ENCODE measurements around the gene ADGB. TPM values are rescaled to one million over a fixed set of nuclear protein-coding genes. Genes with fewer than 3 reads are reported as not detected.

The ADGB gene
- total and polyA plus RNA-seq, 4 experiments from 2014 or later, result not detected

DNA sequence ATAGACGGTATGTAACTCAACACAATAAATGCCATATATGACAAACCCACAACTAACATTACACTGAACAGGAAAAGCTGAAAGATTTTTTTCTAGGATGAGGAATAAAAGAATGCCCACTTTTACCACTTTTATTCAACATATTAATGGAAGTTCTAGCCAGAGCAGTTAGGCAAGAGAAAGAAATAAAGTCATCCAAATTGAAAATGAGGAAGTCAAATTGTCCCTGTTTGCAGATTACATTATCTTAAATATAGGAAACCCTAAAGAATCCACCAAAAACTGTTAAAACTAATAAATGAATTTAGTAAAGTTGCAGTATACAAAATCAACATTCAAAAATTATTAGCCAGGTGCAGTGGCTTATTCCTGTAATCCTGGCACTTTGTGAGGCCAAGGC is 24.6 kb upstream of the ADGB start:
- no peaks in the 10 kb centered on the region for H3K27me3 ChIP-seq (ENCODE audit: insufficient read depth, low read length)
- Mint-ChIP-seq H3K4me1 (no peaks in the 10 kb centered on the region), H3K27me3 (no peaks in the 10 kb centered on the region), H3K4me3 (no peak overlapping the region), H3K36me3 (no peaks in the 10 kb centered on the region), H3K9me3 (peaks cover 2 to 16% (median 7%) of the 10 kb centered on the region in 8 donors), H3K27ac (no peak overlapping the region)
- H3K36me3 ChIP-seq (ENCODE audit: insufficient read depth, low read length), result no peaks in the 10 kb centered on the region
- CTCF ChIA-PET (ENCODE audit: partially characterized antibody), result no interaction called here
- H3K4me3 ChIP-seq (ENCODE audit: low read length in 2 of 2), result no peak overlapping the region
- H3K9me3 ChIP-seq (ENCODE audit: control insufficient read depth in 1 of 2, low read length in 2 of 2), result no peaks in the 10 kb centered on the region
- POLR2A ChIA-PET (ENCODE audit: partially characterized antibody), result no interaction called here
- H3K4me1 ChIP-seq (ENCODE audit: insufficient read depth, low read length), result no peaks in the 10 kb centered on the region
- H3K27ac ChIP-seq (ENCODE audit: low read depth, low read length), result no peak overlapping the region
- no peak for DNase-seq
- intact Hi-C loops (cut with micrococcal nuclease), result no loop called here

DNA sequence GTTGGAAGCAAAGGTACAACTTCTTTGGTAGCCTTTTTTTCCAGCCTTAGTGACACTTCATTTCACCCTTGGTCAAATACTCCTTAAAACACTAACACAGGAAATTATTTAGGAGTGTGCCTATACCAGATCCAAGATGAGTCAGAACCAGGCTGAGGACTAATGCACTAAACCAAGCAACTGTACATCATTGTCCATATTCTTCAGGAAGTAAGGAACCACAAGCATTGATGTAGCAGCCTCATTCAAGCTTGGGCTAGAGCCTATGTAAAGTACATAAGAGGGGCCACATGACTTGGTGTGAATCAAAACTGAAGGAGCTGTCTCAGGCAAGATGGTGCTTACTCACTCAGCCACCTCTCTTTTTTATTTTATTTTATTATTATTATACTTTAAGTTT is 20.7 kb upstream of the ADGB start:
- H3K27me3 Mint-ChIP-seq, result no peaks in the 10 kb centered on the region
- ChIA-PET POLR2A (ENCODE audit: partially characterized antibody) (no interaction called here), CTCF (ENCODE audit: partially characterized antibody) (no interaction called here)
- no peaks in the 10 kb centered on the region for H3K9me3 ChIP-seq (ENCODE audit: control insufficient read depth in 1 of 2, low read length in 2 of 2)
- no peak overlapping the region for H3K4me3 Mint-ChIP-seq
- H3K27me3 ChIP-seq (ENCODE audit: insufficient read depth, low read length), result no peaks in the 10 kb centered on the region
- H3K36me3 Mint-ChIP-seq, result no peaks in the 10 kb centered on the region
- H3K9me3 Mint-ChIP-seq, result peaks cover 0 to 5% (median 1%) of the 10 kb centered on the region in 8 donors
- intact Hi-C loops (cut with micrococcal nuclease), result no loop called here
- DNase-seq, result no peak
- no peak overlapping the region for H3K27ac ChIP-seq (ENCODE audit: low read depth, low read length)
- no peak overlapping the region for H3K4me3 ChIP-seq (ENCODE audit: low read length in 2 of 2)
- no peaks in the 10 kb centered on the region for H3K4me1 Mint-ChIP-seq
- no peaks in the 10 kb centered on the region for H3K36me3 ChIP-seq (ENCODE audit: insufficient read depth, low read length)
- H3K27ac Mint-ChIP-seq, result no peak overlapping the region
- H3K4me1 ChIP-seq (ENCODE audit: insufficient read depth, low read length), result no peaks in the 10 kb centered on the region

DNA sequence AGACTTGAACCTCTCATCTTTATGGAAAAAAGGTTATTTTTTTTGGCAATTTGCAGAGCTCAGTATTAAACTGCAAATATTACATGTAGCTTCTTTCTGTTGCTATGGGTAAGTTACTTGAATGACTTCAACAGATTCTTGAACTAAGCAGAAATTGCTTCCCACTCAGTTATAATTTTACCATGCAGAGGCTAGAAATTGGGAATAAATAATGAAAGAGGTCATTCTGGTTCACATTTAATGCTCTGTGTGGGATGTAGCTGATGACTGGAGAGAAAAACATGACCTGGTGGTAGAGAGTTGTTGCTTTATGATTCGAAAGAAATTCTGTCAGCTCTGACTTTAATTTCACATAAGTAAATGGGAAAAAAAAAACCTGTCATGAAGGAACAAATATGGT is 16.8 kb upstream of the ADGB start:
- CTCF ChIA-PET (ENCODE audit: partially characterized antibody), result no interaction called here
- H3K4me1 ChIP-seq (ENCODE audit: insufficient read depth, low read length), result no peaks in the 10 kb centered on the region
- POLR2A ChIA-PET (ENCODE audit: partially characterized antibody), result no interaction called here

DNA sequence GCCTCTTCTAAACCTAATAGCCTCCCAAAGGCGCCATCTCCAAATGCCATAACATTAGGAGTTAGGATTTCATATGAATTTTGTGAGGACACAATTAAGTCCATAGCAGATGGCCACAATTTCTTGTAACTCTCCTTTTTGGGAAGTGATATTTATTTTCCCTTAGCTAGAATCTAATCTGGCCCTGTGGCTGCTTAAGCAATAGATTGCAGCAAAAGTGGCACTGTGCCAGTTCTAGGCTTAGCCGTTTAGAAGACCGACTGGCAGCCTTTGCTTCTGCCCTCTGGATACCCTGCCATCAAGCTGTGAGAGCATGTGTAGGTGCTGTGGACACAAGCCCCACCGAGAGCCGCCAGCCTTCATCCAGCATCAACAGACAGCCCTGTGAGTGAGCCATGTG is 15.9 kb upstream of the ADGB start:
- no peak overlapping the region for H3K27ac ChIP-seq (ENCODE audit: low read depth, low read length)
- no peaks in the 10 kb centered on the region for H3K4me1 ChIP-seq (ENCODE audit: insufficient read depth, low read length)

More for the DNA sequence above, 16.8 kb upstream of the ADGB start:
- peaks cover 0 to 3% (median 0%) of the 10 kb centered on the region in 8 donors for H3K9me3 Mint-ChIP-seq
- H3K27ac Mint-ChIP-seq, result no peak overlapping the region
- no peak overlapping the region for H3K4me3 Mint-ChIP-seq
- no peaks in the 10 kb centered on the region for H3K36me3 ChIP-seq (ENCODE audit: insufficient read depth, low read length)
- H3K4me3 ChIP-seq (ENCODE audit: low read length in 2 of 2), result no peak overlapping the region
- no peak for DNase-seq
- H3K27me3 ChIP-seq (ENCODE audit: insufficient read depth, low read length), result no peaks in the 10 kb centered on the region
- intact Hi-C loops (cut with micrococcal nuclease), result no loop called here
- H3K36me3 Mint-ChIP-seq, result no peaks in the 10 kb centered on the region
- no peaks in the 10 kb centered on the region for H3K27me3 Mint-ChIP-seq
- no peak overlapping the region for H3K27ac ChIP-seq (ENCODE audit: low read depth, low read length)
- H3K9me3 ChIP-seq (ENCODE audit: control insufficient read depth in 1 of 2, low read length in 2 of 2), result no peaks in the 10 kb centered on the region
- H3K4me1 Mint-ChIP-seq, result no peaks in the 10 kb centered on the region

DNA sequence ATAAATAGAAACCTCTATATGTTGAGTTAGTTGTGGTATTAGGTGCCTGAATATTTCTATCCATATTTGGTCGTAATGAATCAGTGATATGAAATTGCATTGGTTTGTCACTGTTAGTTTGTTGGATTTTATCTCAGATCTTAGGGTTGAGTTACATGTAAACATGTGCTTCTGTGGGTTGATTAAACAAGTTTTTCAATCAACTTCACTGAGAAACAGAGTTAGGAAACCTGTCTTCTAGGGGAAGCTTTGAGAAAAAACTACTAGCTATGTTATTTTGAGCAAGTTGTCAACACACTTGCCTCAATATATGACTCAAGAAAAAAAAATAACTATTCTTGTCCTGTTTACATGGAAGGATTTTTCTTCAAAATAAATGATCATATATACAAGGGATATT is 14.8 kb upstream of the ADGB start:
- ChIA-PET POLR2A (ENCODE audit: partially characterized antibody) (no interaction called here), CTCF (ENCODE audit: partially characterized antibody) (no interaction called here)
- Histone ChIP-seq H3K27me3 (ENCODE audit: insufficient read depth, low read length) (no peaks in the 10 kb centered on the region), H3K36me3 (ENCODE audit: insufficient read depth, low read length) (no peaks in the 10 kb centered on the region), H3K4me1 (ENCODE audit: insufficient read depth, low read length) (no peaks in the 10 kb centered on the region), H3K9me3 (ENCODE audit: control insufficient read depth in 1 of 2, low read length in 2 of 2) (no peaks in the 10 kb centered on the region), H3K27ac (ENCODE audit: low read depth, low read length) (no peak overlapping the region), H3K4me3 (ENCODE audit: low read length in 2 of 2) (no peak overlapping the region)
- Mint-ChIP-seq H3K36me3 (no peaks in the 10 kb centered on the region), H3K4me3 (no peak overlapping the region), H3K9me3 (peaks cover 0 to 3% (median 0%) of the 10 kb centered on the region in 8 donors), H3K27me3 (no peaks in the 10 kb centered on the region), H3K4me1 (no peaks in the 10 kb centered on the region), H3K27ac (no peak overlapping the region)
- no peak for DNase-seq
- intact Hi-C loops (cut with micrococcal nuclease), result no loop called here

More for the DNA sequence above, 15.9 kb upstream of the ADGB start:
- POLR2A ChIA-PET (ENCODE audit: partially characterized antibody), result no interaction called here
- intact Hi-C loops (cut with micrococcal nuclease), result no loop called here
- peaks cover 0 to 3% (median 0%) of the 10 kb centered on the region in 8 donors for H3K9me3 Mint-ChIP-seq
- Histone ChIP-seq H3K36me3 (ENCODE audit: insufficient read depth, low read length) (no peaks in the 10 kb centered on the region), H3K4me3 (ENCODE audit: low read length in 2 of 2) (no peak overlapping the region), H3K27me3 (ENCODE audit: insufficient read depth, low read length) (no peaks in the 10 kb centered on the region), H3K9me3 (ENCODE audit: control insufficient read depth in 1 of 2, low read length in 2 of 2) (no peaks in the 10 kb centered on the region)
- H3K27ac Mint-ChIP-seq, result no peak overlapping the region
- no peaks in the 10 kb centered on the region for H3K4me1 Mint-ChIP-seq
- no peak for DNase-seq
- CTCF ChIA-PET (ENCODE audit: partially characterized antibody), result no interaction called here
- no peaks in the 10 kb centered on the region for H3K27me3 Mint-ChIP-seq
- no peak overlapping the region for H3K4me3 Mint-ChIP-seq
- H3K36me3 Mint-ChIP-seq, result no peaks in the 10 kb centered on the region

DNA sequence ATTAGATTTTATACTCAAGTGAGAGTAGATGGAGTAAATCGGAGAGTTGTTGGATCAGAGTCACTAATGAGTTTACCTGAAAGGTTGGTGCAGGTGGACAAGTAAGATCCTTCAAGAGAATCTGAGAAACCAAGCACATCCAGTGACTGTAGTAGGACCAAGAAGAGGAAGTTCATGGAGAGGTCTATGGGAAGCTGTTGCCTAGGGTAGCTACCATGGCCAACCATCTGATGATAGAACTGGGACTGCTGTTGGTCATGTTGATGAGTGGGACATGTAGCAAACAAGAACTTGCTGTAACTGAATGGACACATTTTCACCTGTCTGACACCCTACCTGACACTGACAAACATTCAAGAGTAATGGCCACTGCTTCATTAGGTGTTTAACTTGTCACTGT is 11.3 kb upstream of the ADGB start:
- intact Hi-C loops (cut with micrococcal nuclease), result no loop called here
- H3K4me1 Mint-ChIP-seq, result no peaks in the 10 kb centered on the region
- no peak overlapping the region for H3K27ac ChIP-seq (ENCODE audit: low read depth, low read length)
- POLR2A ChIA-PET (ENCODE audit: partially characterized antibody), result no interaction called here
- H3K4me1 ChIP-seq (ENCODE audit: insufficient read depth, low read length), result no peaks in the 10 kb centered on the region
- H3K27ac Mint-ChIP-seq, result no peak overlapping the region
- H3K27me3 Mint-ChIP-seq, result peaks cover 0 to 3% of the 10 kb centered on the region in 2 donors
- H3K36me3 ChIP-seq (ENCODE audit: insufficient read depth, low read length), result no peaks in the 10 kb centered on the region
- no peak for DNase-seq
- CTCF ChIA-PET (ENCODE audit: partially characterized antibody), result no interaction called here
- H3K36me3 Mint-ChIP-seq, result no peaks in the 10 kb centered on the region
- no peaks in the 10 kb centered on the region for H3K9me3 Mint-ChIP-seq
- no peak overlapping the region for H3K4me3 Mint-ChIP-seq
- H3K9me3 ChIP-seq (ENCODE audit: control insufficient read depth in 1 of 2, low read length in 2 of 2), result no peaks in the 10 kb centered on the region
- no peaks in the 10 kb centered on the region for H3K27me3 ChIP-seq (ENCODE audit: insufficient read depth, low read length)
- no peak overlapping the region for H3K4me3 ChIP-seq (ENCODE audit: low read length in 2 of 2)

DNA sequence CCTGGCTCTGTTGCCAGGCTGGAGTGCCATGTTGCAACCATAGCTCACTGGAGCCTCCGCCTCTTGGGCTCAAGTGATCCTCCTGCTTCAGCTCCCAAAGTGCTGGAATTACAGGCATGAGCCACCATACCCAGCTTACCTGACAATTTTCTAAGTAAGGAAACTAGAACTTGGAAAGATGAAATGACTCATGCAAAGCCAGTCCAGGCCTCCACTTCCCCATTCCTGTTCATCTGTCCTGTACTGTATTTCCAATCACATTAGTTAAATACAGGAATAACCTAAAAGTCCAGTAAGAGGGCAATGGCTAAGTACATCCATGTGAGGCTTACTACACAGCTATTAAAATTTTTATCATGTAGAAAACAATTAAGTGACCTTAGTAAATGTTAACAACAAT is 8.3 kb upstream of the ADGB start:
- Mint-ChIP-seq H3K27me3 (peaks cover 0 to 4% of the 10 kb centered on the region in 2 donors), H3K36me3 (no peaks in the 10 kb centered on the region), H3K4me3 (no peak overlapping the region), H3K27ac (no peak overlapping the region), H3K4me1 (no peaks in the 10 kb centered on the region), H3K9me3 (no peaks in the 10 kb centered on the region)
- no peaks in the 10 kb centered on the region for H3K36me3 ChIP-seq (ENCODE audit: insufficient read depth, low read length)
- no peaks in the 10 kb centered on the region for H3K4me1 ChIP-seq (ENCODE audit: insufficient read depth, low read length)
- ChIA-PET POLR2A (ENCODE audit: partially characterized antibody) (no interaction called here), CTCF (ENCODE audit: partially characterized antibody) (no interaction called here)
- H3K27me3 ChIP-seq (ENCODE audit: insufficient read depth, low read length), result no peaks in the 10 kb centered on the region
- no peak overlapping the region for H3K4me3 ChIP-seq (ENCODE audit: low read length in 2 of 2)
- DNase-seq, result no peak
- intact Hi-C loops (cut with micrococcal nuclease), result no loop called here
- no peak overlapping the region for H3K27ac ChIP-seq (ENCODE audit: low read depth, low read length)
- H3K9me3 ChIP-seq (ENCODE audit: control insufficient read depth in 1 of 2, low read length in 2 of 2), result no peaks in the 10 kb centered on the region

DNA sequence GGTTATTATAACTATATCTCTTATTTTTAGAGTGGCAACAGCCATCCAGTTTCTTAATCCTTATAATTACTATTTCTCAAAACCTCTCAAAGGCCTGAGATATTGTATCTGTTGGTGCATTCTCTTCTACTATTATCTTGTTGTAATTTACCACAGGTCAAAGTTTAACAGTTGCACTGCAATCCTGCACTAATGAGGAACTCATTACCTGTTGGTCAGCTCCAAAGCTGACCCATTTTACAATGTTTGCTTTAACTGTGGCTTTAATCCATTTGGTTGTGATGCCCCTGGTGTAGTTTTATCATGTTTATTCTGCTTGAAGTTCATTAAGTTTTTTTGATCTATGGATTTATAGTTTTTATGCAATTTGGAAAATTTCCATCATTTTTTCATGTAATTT is 6.3 kb upstream of the ADGB start:
- no peak overlapping the region for H3K27ac Mint-ChIP-seq
- no peaks in the 10 kb centered on the region for H3K4me1 Mint-ChIP-seq
- ChIA-PET POLR2A (ENCODE audit: partially characterized antibody) (no interaction called here), CTCF (ENCODE audit: partially characterized antibody) (no interaction called here)
- no peaks in the 10 kb centered on the region for H3K36me3 ChIP-seq (ENCODE audit: insufficient read depth, low read length)
- no peaks in the 10 kb centered on the region for H3K9me3 ChIP-seq (ENCODE audit: control insufficient read depth in 1 of 2, low read length in 2 of 2)
- peaks cover 0 to 4% of the 10 kb centered on the region in 2 donors for H3K27me3 Mint-ChIP-seq
- no peak overlapping the region for H3K4me3 Mint-ChIP-seq
- H3K4me3 ChIP-seq (ENCODE audit: low read length in 2 of 2), result no peak overlapping the region
- no peaks in the 10 kb centered on the region for H3K27me3 ChIP-seq (ENCODE audit: insufficient read depth, low read length)
- intact Hi-C loops (cut with micrococcal nuclease), result no loop called here
- H3K36me3 Mint-ChIP-seq, result no peaks in the 10 kb centered on the region
- H3K9me3 Mint-ChIP-seq, result no peaks in the 10 kb centered on the region
- DNase-seq, result no peak
- no peaks in the 10 kb centered on the region for H3K4me1 ChIP-seq (ENCODE audit: insufficient read depth, low read length)
- no peak overlapping the region for H3K27ac ChIP-seq (ENCODE audit: low read depth, low read length)
